HG02885 (cell line): ENCODE data around the gene ENKUR.

Experiments used
- ATAC-seq: cut with Tn5 transposase; IDR thresholded peaks from one replicate; pipeline ENCODE4 v1.9.1; 2021; ENCODE audit warnings: mild to moderate bottlenecking; ENCODE audit not compliant: unreplicated experiment, poor library complexity

ENKUR gene

DNA sequence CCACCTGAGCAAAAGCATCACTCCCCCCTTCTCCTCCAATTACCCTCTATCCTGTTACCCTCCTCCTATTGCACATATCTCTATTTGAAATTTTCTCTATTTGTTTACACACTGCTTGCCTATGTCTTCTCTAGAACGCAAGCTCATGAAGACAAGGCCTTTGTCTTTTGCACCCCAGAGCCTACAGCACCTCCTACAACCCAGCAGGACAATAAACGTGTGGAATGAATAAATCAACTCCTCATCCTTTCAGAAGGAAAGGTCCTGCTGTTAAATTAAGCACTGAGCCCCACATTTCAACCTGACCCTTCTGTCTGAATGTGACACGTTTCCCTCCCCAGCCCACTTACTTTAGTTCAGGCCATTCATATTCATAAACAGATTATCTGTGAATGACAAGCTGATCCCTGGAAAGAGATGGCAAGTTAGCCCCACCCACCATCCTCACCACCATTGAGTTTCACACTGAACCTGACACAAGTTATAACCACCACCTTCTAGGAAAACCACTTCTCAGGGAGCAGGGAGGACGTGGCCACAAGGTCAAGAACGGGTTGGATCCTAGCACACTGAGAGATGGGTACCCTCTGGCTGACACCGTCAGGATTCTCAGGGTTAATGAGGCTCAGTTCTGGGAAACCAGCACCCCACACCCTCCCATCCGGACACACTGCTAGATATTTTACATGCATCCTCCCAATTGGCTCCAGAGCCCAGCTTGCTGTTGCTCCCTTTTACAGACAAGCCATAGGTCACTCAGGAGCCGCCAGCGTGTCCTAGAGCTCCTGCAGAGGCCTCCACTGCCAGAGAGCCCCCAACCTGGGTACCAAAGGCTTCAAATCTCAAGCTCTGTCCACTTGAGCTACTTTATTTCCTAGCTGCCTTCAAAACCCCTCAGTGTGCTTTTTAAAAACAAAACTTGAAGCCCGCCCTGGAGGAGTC lies 64.5 kb downstream of the ENKUR start:
- no peak for ATAC-seq

DNA sequence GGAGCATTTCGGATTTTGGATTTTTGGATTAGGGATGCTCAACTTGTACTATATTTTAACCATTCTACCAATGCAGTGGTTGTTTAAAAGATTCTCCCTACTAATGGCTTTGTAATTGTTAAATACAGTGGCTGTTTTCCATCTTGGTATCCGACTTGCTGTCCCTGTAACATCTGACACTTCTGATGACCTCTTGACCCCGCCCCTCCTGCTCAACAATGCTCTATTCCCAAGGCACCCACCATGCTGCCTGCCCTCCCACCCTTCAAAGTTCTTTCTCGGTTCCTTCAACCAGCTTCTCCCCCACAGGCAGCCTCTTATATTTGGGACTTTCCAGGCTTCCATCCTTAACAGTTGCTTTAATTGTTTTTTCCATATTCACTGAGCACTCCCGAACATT lies 65.5 kb downstream of the ENKUR start:
- no peak for ATAC-seq

DNA sequence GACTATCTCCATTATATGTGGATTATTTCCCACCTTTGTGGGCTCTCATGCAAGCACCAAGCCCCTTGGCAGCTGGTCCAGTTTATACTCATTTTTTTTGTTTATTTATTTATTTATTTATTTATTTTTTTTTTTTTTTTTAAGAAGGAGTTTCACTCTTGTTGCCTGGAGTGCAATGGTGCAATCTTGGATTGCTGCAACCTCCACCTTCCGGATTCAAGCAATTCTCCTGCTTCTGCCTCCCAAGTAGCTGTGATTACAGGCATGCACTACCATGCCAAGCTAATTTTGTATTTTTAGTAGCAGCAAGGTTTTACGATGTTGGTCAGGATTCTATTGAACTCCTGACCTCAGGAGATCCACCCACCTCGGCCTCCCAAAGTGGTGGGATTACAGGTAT lies 66.3 kb downstream of the ENKUR start:
- ATAC-seq = no peak

DNA sequence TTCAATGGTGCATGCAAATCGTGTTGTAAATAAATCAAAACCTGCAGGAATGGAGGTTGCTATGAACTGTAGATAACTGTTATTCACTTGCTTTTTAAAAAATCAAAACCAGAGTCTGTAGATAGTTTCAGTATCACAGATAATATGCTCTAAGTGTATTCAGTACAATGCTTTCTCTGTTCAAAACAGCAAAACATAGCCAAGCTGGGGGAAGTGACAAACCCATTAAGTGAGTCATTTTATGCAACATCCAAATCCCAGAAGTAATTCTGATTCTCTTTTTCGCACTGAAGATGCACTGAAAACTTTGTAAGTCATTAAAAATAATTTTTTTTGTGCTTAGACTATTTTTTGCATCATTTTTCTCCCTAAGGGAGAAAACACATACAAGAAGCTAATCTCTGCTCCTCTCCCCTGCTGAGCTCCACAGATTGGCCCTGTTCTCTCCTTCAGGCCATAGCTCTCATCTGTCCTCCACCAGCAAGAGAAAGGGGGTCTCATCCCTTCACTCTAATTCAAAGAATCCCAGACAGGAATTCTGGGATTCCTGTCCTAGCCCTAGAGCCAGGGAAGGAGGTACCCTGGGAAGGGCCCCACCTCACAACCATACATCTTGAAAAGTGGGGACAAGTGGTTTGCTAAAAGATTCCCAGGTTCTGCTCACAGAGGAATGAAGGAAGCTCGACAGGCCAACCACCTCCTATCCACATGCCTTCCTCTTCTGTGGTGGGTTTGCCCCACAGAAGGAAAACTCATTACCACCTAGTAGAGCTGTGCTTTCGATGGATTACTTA lies 68.5 kb downstream of the ENKUR start:
- peak; percentile 60 for ATAC-seq

DNA sequence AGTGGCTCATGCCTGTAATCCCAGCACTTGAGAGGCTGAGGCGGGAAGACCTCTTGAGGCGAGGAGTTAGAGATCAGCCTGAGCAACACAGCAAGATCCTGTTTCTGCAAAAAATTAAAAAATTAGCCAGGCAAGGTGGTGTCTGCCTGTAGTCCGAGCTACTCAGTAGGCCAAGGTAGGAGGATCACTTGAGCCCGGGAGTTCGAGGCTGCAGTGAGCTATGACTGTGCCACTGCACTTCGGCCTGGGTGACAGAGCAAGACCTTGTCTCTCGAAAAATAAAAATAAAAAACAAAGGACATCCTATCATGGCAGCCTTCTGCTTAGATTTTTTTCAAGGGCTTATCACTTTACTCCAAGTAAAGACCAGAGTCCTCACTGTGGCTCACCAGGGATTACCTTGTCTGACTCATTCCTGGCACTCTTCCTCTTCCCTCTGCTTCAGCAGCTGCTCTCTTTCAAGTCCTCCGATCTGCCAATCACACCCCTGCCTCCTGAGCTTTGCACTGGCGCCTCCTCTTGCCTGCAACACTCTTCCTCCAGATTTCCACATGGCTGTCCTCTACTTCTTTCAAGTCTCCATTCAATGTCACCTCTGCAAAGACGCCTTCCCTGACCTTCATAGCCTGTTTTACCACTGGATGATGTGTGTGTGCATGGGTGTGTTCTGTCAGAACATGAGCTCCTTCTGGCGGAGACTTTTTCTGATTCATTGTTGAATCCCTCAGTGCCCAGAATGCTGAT lies 71.3 kb downstream of the ENKUR start:
- no peak for ATAC-seq

DNA sequence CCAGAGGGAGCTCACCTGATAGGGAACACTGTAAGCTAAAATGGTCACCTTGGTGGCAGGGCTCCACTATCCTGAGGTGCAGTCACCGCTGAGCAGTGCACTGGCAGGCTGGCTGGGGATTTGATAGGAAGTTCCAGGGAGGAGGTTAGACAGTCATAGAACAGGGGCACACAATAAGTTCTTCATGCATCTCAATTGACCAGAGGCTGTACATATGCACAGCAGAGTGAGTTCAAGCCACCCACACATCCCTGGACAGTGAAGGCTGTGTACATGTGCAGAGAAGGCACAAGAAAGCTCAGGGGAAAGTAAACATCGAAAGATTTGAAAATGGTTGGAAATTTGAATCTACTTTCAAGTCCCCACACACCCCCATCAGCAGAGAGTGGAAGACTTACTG lies 77.4 kb downstream of the ENKUR start:
- no peak for ATAC-seq

DNA sequence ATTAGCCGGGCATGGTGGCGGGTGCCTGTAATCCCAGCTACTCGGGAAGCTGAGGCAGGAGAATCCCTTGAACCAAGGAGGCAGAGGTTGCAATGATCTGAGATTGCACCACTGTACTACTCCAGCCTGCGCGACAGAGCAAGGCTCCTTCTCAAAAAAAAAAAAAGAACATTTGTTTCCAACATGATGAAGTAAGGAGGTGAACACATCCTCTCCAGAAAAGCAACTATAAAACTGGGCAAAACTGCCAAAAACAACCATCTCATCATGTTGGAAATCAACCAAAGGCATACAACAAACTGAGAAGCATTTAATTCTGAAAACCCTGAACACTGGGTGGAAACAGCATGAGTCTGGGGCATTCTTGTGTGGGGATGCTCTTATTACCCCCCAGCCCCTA lies 77.9 kb downstream of the ENKUR start:
- ATAC-seq = no peak

DNA sequence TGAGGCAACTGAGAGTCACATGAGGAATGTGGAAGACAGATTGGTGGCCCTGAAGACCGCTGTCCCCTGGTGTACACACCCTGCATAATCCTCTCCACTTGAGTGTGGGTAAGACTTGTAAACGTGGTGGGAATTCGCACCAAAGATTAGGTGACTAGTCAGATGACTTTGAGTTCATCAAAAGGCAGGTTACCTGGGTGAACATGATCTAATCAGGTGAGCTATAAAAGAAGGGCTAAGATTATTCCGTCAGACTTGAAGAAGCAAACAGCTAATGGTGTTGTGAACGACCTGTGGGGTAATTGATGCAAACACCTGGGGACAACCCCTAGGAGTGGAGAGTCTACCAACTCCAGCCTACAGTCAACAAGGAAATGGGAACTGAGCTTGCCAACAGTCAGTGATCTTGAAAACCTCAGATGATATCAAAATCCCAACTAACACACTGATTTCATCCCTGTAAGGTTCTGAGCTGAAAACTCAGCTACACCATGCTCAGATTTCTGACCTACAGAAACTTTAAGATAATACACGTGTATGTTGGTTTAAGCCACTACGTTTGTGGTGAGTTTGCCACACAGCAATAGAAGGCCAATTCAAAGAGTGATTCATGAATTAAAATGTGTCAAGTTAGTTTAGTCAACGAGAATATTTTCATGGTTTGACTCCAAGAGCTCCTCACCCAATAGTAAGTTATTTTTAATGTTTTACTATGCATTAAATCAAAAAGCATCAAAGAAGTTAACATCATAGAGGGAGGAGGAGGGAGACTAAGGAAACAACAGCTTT lies 80.3 kb downstream of the ENKUR start:
- no peak for ATAC-seq
